ENCODE data around the gene TMEM207.
A peak's percentile ranks its signal among the peaks of the same experiment; 100 is the strongest.

Gene TMEM207

GRCh38 chr3:190443257-190443656, 6.4 kb downstream of the TMEM207 start:
- no peak for DNase-seq

- DNase-seq: no peak
Observed at GRCh38 chr3:190442240-190442639, 7.5 kb downstream of the TMEM207 start.

- DNase-seq: no peak
Observed at GRCh38 chr3:190436331-190436730, 13.4 kb downstream of the TMEM207 start.

GRCh38 chr3:190435618-190436017, 14.1 kb downstream of the TMEM207 start:
- DNase-seq: no peak

- DNase-seq: no peak
Observed at GRCh38 chr3:190433626-190434025, 16.1 kb downstream of the TMEM207 start.

GRCh38 chr3:190432216-190432615, 17.5 kb downstream of the TMEM207 start:
- no peak for DNase-seq

- DNase-seq: no peak
Observed at GRCh38 chr3:190430906-190431305, 18.8 kb downstream of the TMEM207 start.

GRCh38 chr3:190429681-190430080, 20.0 kb downstream of the TMEM207 start:
- no peak for DNase-seq

GRCh38 chr3:190426806-190427507, 22.7 kb downstream of the TMEM207 start:
- DNase-seq: no peak

GRCh38 chr3:190425833-190426232, 23.9 kb downstream of the TMEM207 start:
- no peak for DNase-seq

GRCh38 chr3:190424478-190425439, 24.9 kb downstream of the TMEM207 start:
- DNase-seq: peak; percentile 11

GRCh38 chr3:190424108-190424477, 25.6 kb downstream of the TMEM207 start:
- DNase-seq: no peak

GRCh38 chr3:190414297-190414696, 35.4 kb downstream of the TMEM207 start:
- no peak for DNase-seq

- DNase-seq: no peak
Observed at GRCh38 chr3:190404715-190405114, 45.0 kb downstream of the TMEM207 start.

GRCh38 chr3:190401963-190402362, 47.7 kb downstream of the TMEM207 start:
- no peak for DNase-seq

GRCh38 chr3:190399677-190400076, 50.0 kb downstream of the TMEM207 start:
- no peak for DNase-seq

- no peak for DNase-seq
Observed at GRCh38 chr3:190397889-190398288, 51.8 kb downstream of the TMEM207 start.

GRCh38 chr3:190396001-190396400, 53.7 kb downstream of the TMEM207 start:
- DNase-seq: no peak

- no peak for DNase-seq
Observed at GRCh38 chr3:190388703-190389102, 61.0 kb downstream of the TMEM207 start.

- no peak for DNase-seq
Observed at GRCh38 chr3:190387578-190388213, 62.0 kb downstream of the TMEM207 start, which contains the start of gene CLDN16. Gene CLDN16 (plus strand): TSS chr3:190388163. CDS start chr3:190388330, 167 bp downstream.

GRCh38 chr3:190385731-190386688, 63.7 kb downstream of the TMEM207 start:
- no peak for DNase-seq

- DNase-seq: no peak
Observed at GRCh38 chr3:190384309-190384756, 65.4 kb downstream of the TMEM207 start.

Measured in stimulated activated CD4-positive, alpha-beta T cell treated with anti-CD3 and anti-CD28 coated beads, Interleukin-12 subunit alpha, Interleukin-12 subunit beta, amount 100 ng/mL, for 4 hours (primary cell).